SH-SY5Y (cell line): ENCODE measurements around the gene TP63.

Experiments used
- GATA2 ChIP-seq: IDR thresholded peaks from 2 replicates; pipeline ENCODE4 v1.6.1; 2011; ENCODE audit warnings: mild to moderate bottlenecking, low read depth, low read length
- GATA3 ChIP-seq: IDR thresholded peaks from 2 replicates; pipeline ENCODE4 v1.6.1; 2011; ENCODE audit warnings: low read depth, mild to moderate bottlenecking, low read length, moderate library complexity

GRCh38 chr3:189941679-189942078, 310.5 kb downstream of the TP63 start:
- TF ChIP-seq GATA3 (no peak), GATA2 (no peak)
